TTC549 (cell line): Measurements from ENCODE around the gene TMBIM1.
"Not testable (repeated sequence)": the region's sequence is repeated elsewhere in the genome, so short reads cannot be mapped to it uniquely, and the experiment has no call there.

Experiments
- FAIRE-seq: peaks from 2 replicates; lab custom pipeline; 2012; peaks lifted over from hg19 to GRCh38; lab: Jason Lieb, UNC

Gene TMBIM1

DNA sequence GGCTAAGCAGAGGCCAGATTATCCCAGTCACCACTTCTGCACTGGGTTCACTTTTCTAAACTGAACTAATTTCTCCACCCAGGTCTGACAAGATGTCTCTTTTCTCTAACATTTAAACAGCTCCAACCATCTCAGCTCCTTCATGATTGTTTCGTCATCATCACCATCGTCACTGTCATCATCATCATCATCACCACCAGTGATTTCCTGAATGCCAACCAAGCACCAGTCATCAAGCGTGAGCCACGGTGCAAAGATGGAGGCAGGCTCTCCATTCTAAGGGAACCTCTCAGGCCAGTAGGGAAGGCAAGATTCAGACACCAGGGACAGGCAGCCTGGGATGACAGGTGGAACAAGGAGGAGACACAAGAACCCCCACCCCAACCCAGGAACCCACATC lies 25.5 kb upstream of the TMBIM1 start:
- no peak for FAIRE-seq

DNA sequence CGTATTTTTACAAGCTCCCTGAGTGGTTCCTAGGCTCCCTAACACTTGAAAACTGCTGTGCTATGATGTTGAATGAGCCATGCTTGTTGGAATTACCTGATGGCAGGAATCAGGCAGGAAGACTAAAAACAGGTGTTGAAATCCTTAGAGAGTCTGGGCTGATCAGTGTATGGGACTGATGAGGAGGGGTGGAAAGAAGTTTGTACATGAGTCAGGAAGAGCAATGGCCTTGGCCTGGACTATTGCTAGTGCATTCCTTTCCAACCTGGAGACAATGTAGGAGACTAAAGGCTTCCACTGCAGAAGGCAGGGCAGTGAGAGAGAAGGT lies 25.0 kb upstream of the TMBIM1 start:
- FAIRE-seq = no peak

DNA sequence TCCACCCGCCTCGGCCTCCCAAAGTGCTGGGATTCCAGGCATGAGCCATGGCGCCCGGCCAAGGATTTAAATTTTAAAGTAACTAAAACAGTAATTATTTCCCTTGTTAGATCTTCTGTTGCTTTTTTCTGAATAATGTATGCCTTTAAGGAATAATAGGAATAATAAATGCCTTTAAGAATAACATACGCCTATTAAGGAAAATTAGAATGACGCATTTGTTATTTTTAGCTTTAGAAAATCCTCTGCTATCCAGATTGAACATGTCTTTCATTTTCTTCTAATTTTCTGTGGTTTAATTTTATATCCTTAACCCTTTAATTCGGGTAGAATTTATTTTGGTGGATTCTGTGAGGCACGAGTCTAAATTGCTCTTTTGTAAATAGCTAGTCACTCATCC lies 23.1 kb upstream of the TMBIM1 start:
- no peak for FAIRE-seq

- FAIRE-seq = not testable (repeated sequence)
Measured at GRCh38 chr2:218314764-218315163, 22.5 kb upstream of the TMBIM1 start.

- no peak for FAIRE-seq
Measured at GRCh38 chr2:218313356-218313755, 21.1 kb upstream of the TMBIM1 start.

- FAIRE-seq = no peak
Measured at GRCh38 chr2:218312267-218312756, 20.0 kb upstream of the TMBIM1 start.

DNA sequence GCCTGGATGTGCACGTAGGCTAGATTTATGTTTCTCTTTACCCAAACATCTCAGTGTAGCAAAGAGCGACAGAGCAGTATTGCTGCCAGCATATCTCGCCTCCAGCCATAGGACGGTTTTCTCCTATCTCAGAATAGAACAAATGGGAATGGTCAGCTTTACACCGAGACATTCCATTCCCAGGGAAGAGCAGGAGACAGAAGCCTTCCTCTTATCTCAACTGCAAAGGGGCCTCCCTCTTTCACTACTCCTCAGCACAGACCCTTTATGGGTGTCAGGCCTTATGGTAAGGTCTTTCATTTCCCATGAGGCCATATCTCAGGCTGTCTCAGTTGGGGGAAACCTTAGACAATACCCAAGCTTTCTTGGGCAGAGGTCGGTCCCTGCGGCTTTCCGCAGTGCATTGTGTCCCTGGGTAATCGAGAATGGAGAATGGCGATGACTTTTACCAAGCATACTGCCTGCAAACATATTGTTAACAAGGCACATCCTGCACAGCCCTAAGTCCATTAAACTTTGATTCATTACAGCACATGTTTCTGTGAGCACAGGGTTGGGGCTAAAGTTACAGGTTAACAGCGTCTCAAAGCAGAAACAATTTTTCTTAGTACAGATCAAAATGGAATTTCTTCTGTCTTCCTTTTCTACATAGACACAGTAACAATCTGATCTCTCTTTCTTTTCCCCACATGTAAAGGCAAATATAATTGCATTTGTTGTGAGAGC lies 19.4 kb upstream of the TMBIM1 start:
- not testable (repeated sequence) for FAIRE-seq

DNA sequence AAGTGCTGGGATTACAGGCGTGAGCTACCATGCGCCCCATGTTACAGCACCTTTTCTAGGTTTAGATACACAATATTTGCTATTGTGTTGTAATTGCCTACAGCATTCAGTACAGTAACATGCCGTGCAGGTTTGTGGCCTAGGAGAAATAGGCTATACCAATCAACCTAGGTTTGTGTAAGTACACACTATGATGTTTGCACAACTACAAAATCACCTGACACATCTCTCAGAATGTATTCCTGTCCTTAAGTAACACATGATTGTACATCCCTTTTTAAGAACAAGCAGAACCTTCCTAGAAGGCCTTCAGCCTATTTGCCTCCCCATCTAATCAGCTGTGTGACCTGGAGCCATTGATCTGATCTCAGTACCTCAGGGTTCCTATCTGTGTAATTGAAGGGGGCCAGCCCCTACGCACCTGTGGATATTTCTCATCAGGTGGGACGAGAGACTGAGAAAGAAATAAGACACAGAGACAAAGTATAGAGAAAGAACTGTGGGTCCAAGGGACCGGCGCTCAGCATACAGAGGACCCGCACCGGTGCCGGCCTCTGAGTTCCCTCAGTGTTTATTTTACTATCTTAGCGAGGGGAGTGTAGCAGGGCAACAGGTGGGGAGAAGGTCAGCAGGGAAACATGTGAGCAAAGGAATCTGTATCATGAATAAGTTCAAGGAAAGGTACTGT lies 18.7 kb upstream of the TMBIM1 start:
- FAIRE-seq = no peak

- no peak for FAIRE-seq
Measured at GRCh38 chr2:218307415-218308090, 15.2 kb upstream of the TMBIM1 start.

DNA sequence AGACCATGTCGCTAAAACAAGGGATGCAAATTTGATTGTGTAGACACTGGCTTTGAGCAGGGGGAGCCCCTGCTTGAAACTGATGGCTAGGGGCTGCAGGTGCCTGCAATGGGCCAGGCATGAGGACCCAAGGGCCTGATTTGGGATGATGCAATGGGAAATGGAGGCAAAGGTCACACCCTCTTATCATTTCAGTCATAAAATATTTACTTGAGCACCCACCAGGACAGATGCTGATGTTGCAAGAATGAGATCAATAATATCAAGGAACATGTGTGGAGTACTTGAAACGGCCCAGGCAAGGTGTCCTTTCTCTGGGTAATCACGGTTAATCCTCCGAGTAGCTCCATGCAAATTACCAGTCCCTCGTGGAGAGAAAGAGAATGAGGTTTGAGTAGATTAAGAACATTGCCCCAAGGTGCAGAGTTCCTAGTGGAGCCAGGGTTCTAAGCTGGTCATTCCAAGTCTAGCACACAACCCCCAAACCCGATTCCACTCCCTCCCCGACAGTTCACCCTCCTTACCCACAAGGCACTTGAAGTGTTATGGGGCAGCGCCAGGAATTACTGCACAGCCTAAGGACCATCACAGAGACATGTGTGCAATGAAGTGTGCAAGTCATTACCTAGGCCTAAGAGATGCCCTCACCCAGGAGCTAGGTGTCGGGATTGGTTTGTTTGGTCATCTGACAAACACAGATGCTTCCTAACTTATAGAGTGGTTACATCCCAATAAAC lies 14.0 kb upstream of the TMBIM1 start:
- FAIRE-seq = no peak

DNA sequence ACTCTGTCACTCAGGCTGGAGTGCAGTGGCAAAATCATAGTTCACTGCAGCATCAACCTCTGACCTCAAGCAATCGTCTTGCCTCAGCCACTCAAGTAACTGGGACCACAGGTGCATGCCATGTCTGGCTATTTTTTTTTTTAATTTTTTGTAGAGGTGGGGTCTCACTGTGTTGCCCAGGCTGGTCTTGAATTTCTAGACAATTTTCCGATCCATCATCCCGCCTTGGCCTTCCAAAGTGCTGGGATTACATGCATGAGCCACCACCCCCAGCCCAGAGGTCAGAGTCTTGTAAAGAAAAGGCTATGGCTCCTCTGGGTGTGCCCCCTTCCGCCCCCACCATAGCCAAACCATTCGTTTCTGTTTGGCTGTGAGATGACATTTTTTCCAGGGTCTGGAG lies 13.1 kb upstream of the TMBIM1 start:
- no peak for FAIRE-seq

DNA sequence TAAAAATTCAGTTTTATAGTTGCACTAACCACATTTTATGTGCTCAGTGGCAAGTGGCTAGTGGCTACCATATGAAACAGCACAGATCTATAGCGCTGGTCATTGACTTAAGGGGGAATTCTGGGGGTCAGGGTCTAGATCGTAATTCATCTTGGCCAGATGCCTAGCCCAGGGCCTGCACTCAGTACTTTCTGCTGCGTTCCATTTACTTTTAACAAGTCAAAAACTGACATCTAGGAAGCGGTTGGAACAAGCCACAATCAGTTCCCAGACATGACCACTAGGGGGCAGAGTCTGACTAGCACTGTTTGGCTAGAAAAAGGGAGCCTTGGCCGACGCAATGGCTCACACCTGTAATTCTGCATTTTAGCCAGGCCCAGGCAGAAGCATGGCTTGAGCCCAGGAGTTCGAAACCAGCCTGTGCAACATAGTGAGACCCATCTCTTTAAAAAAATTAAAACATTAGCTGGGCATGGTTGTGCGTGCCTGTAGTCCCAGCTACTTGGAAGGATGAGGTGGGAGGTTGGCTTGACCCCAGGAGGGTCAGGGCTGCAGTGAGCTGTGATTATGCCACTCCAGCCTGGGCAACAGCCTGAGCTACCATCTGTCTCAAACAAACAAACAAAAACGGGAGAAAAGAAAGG lies 9.0 kb upstream of the TMBIM1 start:
- FAIRE-seq = peak; percentile 84

GRCh38 chr2:218300141-218300540 lies 7.8 kb upstream of the TMBIM1 start:
- no peak for FAIRE-seq

- FAIRE-seq = no peak
Measured at GRCh38 chr2:218298314-218298875, 6.1 kb upstream of the TMBIM1 start.

- FAIRE-seq = no peak
Measured at GRCh38 chr2:218296847-218297246, 4.5 kb upstream of the TMBIM1 start.

DNA sequence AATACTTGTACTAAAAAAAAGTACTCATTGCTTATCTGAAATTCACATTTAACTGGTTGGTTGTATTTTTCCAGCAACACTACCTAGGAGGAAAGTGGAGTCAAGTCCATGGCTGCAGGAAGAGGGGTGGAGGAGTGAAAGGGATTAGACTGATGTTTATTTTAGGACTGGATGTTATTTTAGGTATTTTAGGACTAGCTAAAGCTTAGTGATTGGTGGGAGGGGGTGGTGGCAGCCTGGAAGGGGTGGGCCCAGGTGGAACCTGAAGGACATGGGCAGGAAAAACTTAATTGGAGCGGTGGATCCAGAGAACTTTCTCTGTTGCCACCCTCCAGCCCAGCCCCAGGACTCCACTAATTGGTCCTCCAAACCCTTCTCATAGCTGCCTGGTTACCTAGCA lies 3.9 kb upstream of the TMBIM1 start:
- no peak for FAIRE-seq

- no peak for FAIRE-seq
Measured at GRCh38 chr2:218295029-218295428, 2.7 kb upstream of the TMBIM1 start.

DNA sequence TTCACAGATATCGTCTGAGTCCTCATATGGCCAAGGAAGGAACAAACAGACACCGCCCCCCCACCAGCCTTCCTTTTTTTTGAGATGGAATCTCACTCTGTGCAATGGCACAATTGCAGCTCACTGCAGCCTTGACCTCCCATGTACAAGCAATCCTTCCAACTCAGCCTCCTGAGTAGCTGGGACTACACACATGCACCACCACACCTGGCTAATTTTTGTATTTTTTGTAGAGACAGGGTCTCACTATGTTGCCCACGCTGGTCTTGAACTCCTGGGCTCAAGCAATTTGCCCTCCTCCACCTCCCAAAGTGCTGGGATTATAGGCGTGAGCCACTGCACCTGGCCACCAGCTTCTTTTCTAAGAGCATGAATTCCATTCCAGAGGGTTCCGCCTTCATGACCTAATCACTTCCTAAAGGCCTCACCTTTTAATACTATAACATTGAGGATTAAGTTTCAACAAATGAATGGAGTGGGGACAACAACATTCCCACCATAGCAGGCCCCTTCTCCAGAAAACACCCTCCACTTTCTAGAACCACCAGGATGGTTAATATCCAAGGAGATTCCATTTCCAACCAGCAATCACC lies 2.2 kb upstream of the TMBIM1 start:
- FAIRE-seq = no peak

DNA sequence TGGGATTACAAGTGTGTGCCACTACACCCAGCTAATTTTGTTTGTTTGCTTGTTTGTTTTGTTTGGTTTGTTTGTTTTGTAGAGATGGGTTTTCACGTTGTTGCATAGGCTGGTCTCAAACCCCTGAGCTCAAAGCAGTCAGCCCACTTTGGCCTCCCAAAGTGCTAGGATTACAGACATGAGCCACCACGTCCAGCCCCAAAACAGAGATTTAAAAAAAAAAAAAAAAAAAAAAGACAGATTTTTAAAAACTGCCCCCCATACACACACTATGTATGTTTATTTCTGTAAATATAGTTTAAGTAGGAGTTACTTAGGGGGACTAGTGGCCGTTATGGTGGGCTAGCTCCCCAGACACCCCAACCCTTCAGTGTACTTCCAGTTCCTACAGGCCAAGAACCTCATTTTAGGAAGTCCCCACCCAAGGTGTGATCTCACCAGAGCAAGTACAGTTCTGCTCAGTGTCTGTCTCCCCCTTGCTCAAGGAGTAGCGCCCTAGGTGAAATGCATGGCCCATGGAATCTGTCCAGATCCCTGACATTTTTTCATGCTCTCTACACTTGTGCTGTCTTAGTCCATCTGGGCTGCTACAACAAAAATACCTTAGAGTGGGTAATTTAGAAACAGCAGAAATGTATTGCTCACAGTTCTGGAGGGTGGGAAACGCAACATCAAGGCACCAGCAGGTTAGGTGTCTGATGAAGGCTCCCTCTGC lies 1.6 kb upstream of the TMBIM1 start:
- no peak for FAIRE-seq

DNA sequence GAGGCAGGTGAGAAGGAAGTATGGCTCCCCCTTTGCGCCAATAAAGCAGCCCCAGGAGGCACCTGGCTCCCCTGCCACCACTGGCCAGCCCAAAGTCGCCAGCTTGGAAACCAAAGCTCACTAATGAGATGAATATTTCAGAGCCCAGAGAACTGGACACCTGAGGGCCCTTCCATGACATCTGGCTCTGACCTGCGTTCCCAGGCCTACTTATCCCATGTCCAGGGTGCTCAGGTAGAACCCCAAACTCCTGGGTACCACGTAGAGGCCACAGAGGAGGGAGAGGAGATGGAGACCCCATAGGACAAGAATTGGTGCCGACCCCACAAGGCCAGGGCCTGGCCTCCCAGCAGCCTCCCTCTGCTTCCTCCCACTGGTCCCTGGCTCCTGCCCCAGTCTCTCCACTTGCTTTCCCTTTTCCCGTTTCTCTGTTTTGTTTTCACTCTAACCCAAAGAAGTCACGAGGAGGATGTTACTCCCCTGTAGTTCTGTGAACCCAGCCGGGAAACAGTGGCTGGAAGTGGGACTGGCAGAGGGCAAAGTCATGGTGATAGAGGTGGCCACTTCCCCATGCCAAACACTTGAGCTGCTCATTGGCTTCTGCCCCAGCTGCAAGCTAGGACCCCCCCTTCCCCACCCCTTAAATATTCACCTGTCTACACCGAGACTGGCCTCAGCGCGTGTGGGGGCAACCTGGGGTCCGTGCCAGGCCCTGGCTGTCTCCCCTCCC lies 820 bp downstream of the TMBIM1 start:
- no peak for FAIRE-seq
